Measurements from ENCODE around the gene ALDH3A1.

The ALDH3A1 gene

GRCh38 chr17:19747829-19748806, at the start of gene ALDH3A1:
Gene ALDH3A1 (minus strand): TSS chr17:19748298. CDS start chr17:19745129, 3,169 bp downstream.
- H3K4me3 ChIP-seq (ENCODE audit: low read length): no peak within 1 kb of the TSS
- DNase-seq (ENCODE audit: low read depth): no peak
- TF ChIP-seq CTCF (conservative IDR thresholded peaks at IDR 0.05; ENCODE audit: low read depth, low read length): no peak

GRCh38 chr17:19796457-19796856, 48.4 kb upstream of the ALDH3A1 start:
- H3K4me3 ChIP-seq (ENCODE audit: low read length): no peak overlapping the region
- no peak for DNase-seq (ENCODE audit: low read depth)
- no peak for TF ChIP-seq CTCF (conservative IDR thresholded peaks at IDR 0.05; ENCODE audit: low read depth, low read length)

GRCh38 chr17:19791918-19792550, 43.9 kb upstream of the ALDH3A1 start:
- no peak overlapping the region for H3K4me3 ChIP-seq (ENCODE audit: low read length)
- DNase-seq (ENCODE audit: low read depth): no peak
- no peak for TF ChIP-seq CTCF (conservative IDR thresholded peaks at IDR 0.05; ENCODE audit: low read depth, low read length)

- TF ChIP-seq CTCF (conservative IDR thresholded peaks at IDR 0.05; ENCODE audit: low read depth, low read length): no peak
- DNase-seq (ENCODE audit: low read depth): no peak
- H3K4me3 ChIP-seq (ENCODE audit: low read length): no peak overlapping the region
Observed at GRCh38 chr17:19787733-19788357, 39.7 kb upstream of the ALDH3A1 start.

GRCh38 chr17:19785854-19786253, 37.8 kb upstream of the ALDH3A1 start:
- no peak for TF ChIP-seq CTCF (conservative IDR thresholded peaks at IDR 0.05; ENCODE audit: low read depth, low read length)
- H3K4me3 ChIP-seq (ENCODE audit: low read length): no peak overlapping the region
- no peak for DNase-seq (ENCODE audit: low read depth)

GRCh38 chr17:19781488-19782458, 33.7 kb upstream of the ALDH3A1 start:
- no peak for TF ChIP-seq CTCF (conservative IDR thresholded peaks at IDR 0.05; ENCODE audit: low read depth, low read length)
- DNase-seq (ENCODE audit: low read depth): no peak
- H3K4me3 ChIP-seq (ENCODE audit: low read length): no peak overlapping the region
